HG03460 (cell line): ENCODE data around the gene ARHGEF39.

Source experiments
- ATAC-seq: cut with Tn5 transposase; IDR thresholded peaks from one replicate; pipeline ENCODE4 v1.9.1; 2021; ENCODE audit not compliant: unreplicated experiment

The ARHGEF39 gene, protein sequence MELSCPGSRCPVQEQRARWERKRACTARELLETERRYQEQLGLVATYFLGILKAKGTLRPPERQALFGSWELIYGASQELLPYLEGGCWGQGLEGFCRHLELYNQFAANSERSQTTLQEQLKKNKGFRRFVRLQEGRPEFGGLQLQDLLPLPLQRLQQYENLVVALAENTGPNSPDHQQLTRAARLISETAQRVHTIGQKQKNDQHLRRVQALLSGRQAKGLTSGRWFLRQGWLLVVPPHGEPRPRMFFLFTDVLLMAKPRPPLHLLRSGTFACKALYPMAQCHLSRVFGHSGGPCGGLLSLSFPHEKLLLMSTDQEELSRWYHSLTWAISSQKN

DNA sequence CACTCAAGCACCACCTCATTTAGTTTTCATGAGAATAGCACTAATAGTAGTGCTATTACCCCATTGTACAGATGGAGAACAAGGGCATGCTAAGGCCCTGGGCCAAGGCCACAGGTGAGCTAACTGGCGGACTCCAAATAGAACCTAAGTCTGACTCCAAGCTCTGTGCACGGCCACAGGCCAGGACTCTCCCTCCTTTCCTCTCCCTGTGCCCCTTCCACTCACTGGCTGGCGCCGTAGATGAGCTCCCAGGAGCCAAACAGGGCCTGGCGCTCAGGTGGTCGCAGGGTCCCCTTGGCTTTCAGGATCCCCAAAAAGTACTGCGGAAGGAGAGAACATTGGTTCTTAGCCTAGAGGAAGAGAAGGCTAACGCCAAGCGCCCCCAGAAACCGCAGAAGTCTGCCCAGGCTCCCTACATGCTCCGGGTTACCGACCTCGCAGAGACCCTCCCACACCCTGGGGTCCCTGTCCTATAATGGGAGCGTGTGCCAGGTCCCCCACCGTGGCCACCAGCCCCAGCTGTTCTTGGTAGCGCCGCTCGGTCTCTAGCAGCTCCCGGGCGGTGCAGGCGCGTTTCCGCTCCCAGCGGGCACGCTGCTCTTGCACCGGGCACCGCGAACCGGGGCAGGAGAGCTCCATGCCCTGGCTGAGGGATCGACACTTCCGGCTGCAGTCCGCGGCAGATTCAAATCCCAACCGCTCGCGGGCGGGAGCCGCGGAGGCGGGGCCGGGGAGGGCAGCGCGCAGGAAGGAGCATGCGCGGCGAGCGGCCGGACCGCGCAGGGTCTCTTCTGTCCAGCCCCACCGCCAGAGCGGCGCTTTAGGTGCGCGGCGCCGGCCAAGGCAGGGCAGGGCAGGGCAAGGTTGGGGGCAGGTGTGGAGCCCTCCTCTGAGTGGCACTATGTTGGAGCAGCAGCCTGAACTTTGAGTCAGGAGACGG, at the start of gene ARHGEF39:
ARHGEF39 (minus strand) TSS at position 665 of the 940 bp plus-strand sequence; CDS start at position 639, 26 bp downstream.
- ATAC-seq = peak; percentile 70

DNA sequence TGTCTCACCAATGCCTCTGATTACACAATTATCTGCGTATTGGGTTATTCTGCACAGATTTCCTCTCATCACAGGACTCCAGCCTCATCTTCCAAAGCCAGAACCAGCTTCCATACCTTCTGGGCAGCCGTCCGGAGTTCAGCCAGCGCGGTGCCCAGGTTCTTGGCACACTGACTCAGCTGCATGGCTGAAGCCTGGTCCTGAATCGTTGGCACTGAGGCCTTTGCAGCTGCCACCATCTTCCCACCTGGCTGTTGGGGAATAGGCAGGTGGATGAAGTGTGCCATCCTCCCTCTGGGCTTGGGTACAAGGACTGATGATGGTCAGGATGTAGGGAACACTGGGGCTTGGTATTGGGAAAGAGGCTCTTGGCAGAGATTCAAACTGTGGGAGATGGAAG, 49.1 kb upstream of the ARHGEF39 start:
- no peak for ATAC-seq

DNA sequence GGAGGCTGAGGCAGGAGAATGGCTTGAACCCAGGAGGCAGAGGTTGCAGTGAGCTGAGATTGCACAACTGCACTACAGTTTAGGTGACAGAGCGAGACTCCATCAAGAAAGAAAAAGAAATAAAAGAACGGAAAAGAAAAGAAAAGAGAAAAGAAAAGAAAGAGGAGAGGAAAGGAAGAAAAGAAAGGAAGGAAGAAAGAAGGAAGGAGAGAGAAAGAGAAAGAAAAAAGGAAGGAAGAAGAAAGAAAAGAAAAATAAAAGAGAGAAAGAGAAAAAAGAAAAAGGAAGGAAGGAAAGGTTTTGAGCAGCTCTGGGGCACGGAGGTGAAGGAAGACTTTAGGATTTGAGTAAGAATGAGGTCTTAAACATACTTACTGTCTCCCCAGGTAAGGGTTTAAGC, 48.6 kb upstream of the ARHGEF39 start:
- ATAC-seq = no peak

DNA sequence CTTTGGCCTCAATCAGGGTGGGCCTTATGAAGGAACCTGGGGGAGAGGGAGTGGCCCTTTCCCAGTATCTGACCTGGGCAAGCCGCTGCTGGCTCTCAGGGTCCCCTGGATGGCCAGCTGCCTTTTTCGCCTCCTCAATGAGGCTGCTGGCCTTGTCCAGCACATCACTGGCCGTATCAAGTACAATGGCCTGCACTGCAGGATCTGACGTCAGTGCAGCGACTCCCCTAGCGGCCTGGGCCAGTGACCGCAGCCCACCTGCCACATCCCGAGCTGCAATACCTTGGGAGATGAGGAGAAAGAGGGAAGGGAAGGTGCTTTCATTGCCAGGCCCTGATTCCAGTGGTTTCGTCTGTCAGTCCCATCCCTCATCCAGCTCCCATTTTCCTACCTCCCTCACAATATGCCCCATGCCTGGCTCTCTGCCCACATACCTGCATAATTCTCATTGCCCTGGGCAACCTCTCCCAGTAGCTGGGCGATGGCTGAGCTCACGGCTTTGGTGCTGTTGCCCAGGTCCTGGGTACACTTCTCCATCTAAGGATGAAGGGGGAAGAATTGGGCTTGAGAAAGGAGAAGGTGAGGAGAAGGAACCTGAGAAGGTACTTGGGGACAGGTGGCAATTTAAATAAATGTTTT, 47.9 kb upstream of the ARHGEF39 start:
- no peak for ATAC-seq

DNA sequence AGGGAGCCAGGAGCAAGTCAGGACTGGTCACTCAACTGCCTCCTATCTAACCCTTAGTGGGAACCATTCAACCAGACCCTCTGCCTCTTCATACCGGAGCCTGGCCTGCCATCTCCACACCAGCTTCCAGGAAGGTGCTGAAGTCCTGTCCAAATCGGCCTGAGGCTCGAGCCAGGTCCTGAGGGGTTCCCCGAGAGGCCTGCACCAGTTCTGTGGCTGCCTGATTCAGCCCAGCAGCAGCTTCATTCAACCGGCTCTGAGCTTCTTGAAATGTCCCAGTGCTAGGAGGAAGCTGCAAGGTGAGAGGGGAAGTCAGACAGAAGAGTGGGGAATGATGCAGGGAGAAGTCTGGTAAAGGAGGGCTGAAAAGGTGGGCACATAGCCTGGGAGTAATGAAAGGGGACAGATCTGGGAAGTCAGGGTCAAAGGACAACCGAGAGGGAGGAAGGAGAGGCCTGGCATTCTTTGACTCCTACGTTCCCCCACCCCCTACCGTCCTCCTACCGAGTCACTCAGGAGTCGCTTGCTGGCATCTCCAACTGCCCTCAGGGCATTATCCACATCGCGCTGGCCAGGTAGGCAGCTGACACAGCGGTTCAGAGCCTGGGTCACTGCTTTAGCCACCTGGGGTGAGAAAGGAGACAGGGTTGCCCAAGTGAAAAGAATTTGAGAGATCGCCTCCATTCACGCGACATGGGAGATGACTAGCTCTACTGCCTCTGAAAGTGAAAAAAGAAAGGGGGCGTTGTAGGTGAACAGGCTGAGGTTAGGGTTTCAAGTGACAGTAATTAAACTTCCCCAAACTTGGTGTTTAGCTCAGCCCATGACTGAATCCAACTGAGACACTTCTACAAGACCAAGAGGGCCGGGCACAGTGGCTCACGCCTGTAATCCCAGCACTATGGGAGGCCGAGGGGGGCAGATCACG, 46.8 kb upstream of the ARHGEF39 start:
- ATAC-seq = peak; percentile 50

DNA sequence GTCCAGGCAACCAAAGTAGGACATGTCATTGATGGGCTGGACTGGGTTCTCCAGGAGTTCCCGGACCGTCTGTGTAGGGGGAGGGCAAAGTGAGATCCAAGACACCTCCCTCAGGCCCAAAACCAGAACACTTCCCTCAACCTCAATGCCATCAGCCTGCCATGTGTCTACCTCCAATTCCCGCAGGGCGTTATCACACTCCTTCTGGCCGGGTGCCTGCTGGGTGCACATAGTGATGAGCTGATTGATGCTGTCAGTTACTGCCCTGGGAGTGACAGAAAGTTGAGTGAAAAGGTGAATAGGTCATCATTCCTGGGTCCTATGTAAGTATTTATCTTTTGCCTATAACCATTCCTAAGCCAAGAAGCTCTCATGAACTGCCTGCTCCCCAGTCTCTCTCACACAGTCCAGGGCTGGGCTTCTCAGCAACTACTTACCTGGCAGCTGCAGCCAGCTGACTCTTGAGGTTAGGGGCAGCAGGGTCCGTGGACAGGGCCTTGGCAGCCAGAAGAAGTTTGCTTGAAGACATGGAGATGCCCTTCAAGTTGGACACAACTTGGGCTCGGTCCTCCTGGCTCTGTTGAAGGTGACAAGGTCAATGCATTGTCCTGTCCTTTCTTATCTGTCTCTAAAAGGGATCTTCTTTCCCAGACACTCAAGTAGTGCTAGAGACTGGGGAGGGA, 46.0 kb upstream of the ARHGEF39 start:
- ATAC-seq = no peak

DNA sequence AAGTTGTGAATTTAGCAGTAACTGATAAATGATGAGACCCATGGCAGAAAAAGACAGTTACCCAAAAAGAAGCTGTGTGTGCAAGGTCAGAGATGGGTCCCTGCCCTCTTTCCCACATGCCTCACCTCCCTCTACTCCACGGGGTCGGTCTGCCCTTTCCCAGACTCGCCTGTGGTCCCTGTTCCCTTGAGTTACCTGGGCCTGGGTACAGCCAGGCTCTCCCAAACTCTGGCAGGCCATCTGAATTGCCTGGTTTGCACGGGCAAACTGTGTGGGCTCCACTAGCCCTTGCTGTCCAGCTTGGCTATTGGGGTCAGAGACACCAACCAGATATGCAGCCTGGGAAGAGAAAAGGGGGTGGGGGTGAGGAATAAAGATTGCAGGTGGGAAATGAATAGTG, 43.2 kb upstream of the ARHGEF39 start:
- no peak for ATAC-seq

DNA sequence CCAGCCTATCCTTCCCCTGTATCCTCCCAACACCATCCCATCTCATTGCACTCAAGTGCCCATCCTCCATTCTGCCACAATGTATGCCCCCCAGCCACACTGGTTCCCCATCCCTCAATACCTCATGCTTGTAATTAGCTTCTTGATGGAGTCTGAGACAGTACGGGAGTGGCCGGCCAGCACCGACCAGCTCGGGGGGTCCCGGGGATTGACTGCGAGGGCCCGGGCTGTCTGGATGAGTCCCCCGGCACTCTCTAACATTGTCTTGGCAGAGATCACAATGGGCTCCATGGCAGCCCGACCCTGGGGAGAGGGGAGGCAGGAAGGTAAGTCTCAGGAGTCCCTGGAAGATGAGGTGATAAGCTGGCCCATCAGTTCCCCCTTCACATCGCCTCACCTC, 42.0 kb upstream of the ARHGEF39 start:
- ATAC-seq = no peak

DNA sequence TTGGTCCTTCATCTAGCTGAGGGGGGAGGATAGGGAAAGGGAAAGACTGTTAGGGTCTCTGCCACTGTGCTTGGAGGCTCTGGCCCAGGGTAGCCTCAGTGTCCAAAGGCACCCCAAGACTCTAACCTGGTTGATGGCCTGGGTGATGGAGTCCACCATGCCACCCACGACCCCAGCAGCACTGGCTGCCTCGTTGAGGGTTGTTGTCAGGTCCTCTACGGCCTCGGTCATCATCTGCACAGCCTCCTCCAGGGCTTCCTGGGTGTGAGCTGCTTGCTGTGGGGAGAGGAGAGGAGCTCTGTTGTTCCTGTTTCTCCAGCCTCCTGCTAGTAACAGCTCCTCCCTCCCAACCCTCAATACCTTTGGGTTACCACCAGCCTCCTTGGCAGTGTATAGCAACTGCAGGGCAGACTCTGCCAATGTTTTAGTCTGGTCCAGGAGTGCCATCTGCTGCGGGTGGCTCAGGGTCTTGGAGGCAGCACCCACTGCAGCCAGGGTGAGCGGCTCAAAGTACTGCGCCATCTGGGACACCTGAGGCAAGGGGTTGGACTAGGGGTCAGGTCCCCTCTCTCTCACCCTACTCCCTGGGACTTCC, 40.9 kb upstream of the ARHGEF39 start:
- ATAC-seq = no peak

DNA sequence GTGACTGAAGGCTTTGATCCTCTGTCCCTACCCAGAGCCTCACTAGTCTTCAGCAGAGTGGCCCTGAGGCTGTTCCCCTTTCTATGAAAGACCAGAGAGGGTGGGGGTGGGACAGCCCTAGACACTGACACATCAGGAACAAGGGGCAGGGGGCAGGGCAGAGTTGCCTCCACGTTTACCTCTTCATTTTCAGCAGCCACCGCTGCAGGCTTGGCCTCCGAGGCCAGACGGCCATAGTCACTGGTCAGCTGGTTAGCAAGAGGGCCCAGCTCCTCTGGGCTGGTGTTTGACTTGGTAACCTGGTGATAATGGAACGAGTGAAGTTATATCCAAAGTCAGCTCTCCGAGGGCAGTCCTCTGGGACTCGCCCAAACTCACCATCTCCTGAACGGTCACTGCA, 40.4 kb upstream of the ARHGEF39 start:
- no peak for ATAC-seq

DNA sequence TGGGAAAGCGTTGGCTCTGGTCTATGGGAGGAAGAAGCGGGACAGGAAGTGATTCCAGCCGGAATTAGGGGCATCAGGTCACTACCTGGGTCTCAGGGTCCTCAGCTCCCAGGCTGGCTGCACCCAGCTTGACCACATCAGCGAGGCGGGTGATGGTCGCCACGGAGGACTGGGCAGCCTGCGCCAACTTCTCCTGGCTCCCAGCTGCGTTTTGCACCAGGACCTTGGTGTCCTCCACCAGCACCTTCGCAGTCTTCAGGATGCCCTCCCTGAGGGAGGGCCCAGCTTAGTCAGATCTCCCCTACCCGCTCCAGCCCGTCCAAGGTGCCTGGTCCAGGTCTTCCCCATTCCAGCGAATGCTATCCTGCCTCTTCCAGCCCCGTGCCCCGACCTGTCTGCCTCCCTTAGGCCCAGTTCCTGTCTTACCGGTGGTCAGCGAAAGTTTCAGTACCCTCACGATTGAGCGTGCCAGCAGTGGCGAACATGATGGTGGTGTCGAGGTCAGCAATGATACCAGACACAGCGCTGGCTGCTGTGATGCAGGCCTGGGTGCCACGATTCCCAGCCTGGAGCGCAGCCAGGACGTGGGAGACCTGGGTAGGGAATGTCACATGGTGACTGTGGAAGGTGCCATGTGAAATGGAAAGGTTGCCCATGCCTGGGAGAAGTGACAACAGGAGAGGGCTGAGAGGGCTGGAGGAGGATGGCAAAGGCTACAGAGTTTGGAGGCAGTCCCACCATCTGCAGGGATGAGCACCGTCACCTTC, 39.1 kb upstream of the ARHGEF39 start:
- ATAC-seq = no peak

DNA sequence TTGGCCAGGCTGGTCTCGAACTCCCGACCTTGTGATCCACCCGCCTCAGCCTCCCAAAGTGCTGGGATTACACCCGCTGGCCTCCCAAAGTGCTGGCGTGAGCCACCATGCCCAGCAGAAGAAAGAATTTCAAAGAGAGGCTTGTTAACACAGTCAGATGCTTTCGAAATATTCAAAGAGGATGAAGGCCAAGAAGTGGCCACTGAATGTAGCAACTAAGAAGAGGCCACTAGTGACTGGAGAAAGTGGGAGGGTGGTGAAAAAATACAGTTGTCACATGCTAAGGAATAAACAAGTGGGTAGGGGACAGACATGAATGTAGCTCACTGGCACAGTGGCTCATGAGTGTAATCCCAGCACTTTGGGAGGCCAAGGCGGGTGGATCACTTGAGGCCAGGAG, 37.7 kb upstream of the ARHGEF39 start:
- ATAC-seq = no peak

DNA sequence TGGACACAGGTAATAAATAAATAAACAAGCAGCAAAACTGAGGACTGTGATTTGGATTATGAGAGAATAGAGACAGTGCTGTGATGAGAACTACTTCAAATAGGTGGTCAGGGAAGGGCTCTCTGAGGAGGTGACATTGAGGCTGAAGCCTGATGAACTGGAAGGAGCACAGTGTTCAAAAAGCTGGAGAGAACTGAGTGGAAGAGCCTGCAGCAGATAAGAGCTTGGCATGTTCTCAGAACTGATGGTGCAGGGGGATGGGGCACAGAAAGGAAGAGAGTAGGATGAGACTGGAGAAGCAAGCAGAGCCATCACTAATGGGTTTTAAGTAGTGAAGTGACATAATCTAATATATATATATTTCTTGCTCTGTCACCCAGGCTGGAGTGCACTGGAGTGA, 35.9 kb upstream of the ARHGEF39 start:
- ATAC-seq = no peak

DNA sequence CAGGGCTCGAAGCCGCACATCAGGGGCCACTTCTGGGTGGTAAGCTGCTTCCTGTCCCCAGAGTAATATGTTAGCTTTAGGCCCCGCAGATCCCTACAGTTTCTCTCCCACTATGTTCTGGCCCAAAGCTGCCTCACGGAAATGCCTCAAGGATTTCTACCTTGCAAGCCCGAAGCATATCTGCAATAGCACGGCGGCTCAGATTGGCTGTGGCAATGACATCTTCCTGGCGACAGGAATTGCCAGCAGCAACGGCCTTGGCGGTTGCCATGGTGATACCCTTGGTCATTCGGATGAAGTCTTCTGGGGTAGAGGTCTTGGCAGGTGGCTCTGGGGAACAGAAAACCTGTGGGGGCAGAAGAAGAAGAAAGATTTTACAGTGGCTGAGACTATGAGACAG, 35.0 kb upstream of the ARHGEF39 start:
- no peak for ATAC-seq

DNA sequence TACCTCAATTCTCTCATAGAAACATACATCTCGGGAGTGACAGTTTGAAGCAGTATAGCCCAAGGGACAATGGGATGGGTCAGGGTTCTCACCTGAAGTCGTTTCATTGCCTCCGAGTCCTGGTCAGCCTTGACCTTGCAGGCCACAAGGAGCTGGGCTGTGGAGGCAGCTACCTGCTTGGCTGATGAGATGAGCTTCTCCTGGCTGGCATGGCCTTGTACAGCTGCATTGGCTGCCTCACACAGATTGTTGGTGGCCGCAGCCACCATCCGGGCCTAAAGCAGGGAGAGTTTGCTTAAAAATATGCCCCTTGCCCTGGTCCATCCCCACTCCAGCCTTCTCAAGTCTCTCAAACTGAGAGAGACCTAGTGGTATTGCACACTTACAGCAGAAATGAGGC, 33.2 kb upstream of the ARHGEF39 start:
- ATAC-seq = no peak

DNA sequence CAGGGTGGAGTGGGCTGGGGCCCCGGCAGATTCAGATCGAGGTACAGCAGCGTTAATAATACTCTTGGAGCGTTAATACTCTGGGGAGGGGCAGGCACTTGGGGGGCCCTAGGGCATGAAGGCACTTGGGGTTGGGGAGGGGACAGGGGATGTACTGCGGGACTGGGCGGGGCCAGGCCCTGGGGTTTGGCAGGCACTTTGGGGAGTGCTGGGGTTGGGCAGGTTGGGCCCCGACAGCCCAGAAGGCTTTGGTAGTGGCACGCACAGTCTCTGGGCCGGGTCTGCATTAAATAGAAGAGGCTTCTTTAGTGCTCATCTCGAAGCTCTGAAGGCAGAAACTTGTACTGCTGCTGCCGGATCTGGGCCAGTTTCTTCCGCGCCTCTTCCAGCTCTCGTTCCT, 32.5 kb upstream of the ARHGEF39 start:
- ATAC-seq = no peak

DNA sequence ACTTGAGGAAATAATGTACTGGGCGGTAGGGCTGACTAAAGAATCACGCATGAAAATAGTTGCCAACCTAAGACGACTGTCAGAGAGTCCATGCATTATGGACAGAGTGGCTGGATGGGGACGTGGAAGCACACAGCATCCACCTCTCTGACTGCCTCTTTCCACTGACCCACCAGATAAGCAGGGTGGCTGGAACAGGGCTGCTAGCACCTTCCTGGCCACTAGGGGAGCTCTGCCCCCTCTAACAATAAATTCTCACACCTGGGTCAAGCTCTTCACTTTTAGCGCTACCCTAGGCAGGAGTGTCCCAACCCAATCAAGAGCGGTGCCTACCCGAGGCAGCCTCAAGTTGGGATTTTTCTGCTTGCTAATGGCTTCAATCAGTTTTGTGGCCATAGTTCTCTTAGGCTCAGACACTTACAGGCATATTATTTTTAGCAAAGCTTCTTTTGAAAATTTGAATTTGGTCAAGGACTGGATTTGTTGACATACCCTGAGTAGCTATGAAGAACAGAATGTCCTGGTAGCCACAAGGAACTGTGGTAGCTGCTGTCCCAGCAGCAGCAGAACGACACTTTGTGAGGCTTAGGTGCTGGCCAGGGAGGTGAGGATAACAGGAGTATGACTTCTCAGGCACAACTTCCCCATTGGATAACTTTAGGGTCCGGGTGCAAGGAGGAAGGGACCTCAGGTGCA, 31.7 kb upstream of the ARHGEF39 start:
- ATAC-seq = peak; percentile 87

DNA sequence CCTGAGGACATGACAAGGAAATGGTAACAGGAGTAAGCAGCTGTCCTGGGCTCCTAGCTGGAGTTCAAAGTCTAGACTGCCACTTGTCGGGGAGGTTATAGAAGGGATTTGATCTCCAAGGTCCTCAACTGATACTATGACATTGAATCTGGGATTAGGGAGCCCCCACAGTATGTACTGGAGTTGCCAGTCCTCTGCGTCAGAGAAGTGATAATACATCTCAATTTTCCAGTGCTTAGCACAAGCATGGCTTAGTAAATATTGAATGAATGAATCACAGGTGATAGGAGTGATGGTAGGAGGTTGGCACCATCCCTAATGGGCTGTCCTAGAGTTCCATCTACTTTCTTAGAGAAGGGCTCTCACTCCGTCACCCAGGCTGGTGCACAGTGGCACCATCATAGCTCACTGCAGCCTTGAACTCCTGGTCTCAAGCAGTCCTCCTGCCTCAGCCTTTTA, 31.0 kb upstream of the ARHGEF39 start:
- ATAC-seq = no peak
